K562 (cell line): ENCODE results near the gene GET4. TPM values are rescaled to one million over a fixed set of nuclear protein-coding genes. Genes with fewer than 3 reads are reported as not detected.

Source experiments
- BHLHE40 ChIP-seq: IDR thresholded peaks from 2 replicates; pipeline ENCODE4 v1.6.1; 2011; ENCODE audit warnings: low read length, improper control_type of control experiment
- ELF4 ChIP-seq: fragments of 450-650 bp; formaldehyde crosslinking; IDR thresholded peaks from 2 replicates; pipeline ENCODE4 v1.4.0; 2022; ENCODE audit warnings: missing genetic modification characterization
- GMEB1 ChIP-seq: fragments of 250-450 bp; sonication (Bioruptor Pico); IDR thresholded peaks from 2 replicates; pipeline ENCODE4 v1.4.0; 2020; ENCODE audit warnings: mild to moderate bottlenecking
- ILF3 ChIP-seq: fragments of 450-650 bp; IDR thresholded peaks from 2 replicates; pipeline ENCODE4 v1.6.1; 2018; ENCODE audit warnings: antibody characterized with exemption, mild to moderate bottlenecking, moderate library complexity, borderline replicate concordance
- KDM2B ChIP-seq: fragments of 250-450 bp; sonication (Bioruptor Pico); IDR thresholded peaks from 2 replicates; pipeline ENCODE4 v1.8.0; 2021; ENCODE audit warnings: mild to moderate bottlenecking, moderate library complexity
- MYNN ChIP-seq, 2 experiments: sonication (generic); formaldehyde crosslinking in 1 of 2; IDR thresholded peaks; 2 replicates each; pipeline versions ENCODE4 v1.5.0 to v1.6.1; 2016 to 2020; ENCODE audit warnings: antibody characterized with exemption in 1 of 2, missing genetic modification reagents in 1 of 2
- NCOA1 ChIP-seq: fragments of 450-650 bp; IDR thresholded peaks from 2 replicates; pipeline ENCODE4 v1.6.1; 2016; ENCODE audit warnings: low read depth
- SNIP1 ChIP-seq: fragments of 450-650 bp; IDR thresholded peaks from 2 replicates; pipeline ENCODE4 v1.7.1; 2017; ENCODE audit warnings: low read depth, mild to moderate bottlenecking
- SPI1 ChIP-seq: IDR thresholded peaks from 2 replicates; pipeline ENCODE4 v1.6.1; 2011; ENCODE audit warnings: low read depth, low read length, control low read depth, borderline replicate concordance
- TGIF2 ChIP-seq: sonication (generic); formaldehyde crosslinking; IDR thresholded peaks from 2 replicates; pipeline ENCODE4 v1.8.1; 2022; ENCODE audit warnings: mild to moderate bottlenecking, missing genetic modification reagents, moderate library complexity
- ZNF408 ChIP-seq: fragments of 250-450 bp; sonication (Bioruptor Pico); IDR thresholded peaks from 2 replicates; pipeline ENCODE4 v1.4.0; 2020; ENCODE audit warnings: low read depth, mild to moderate bottlenecking, moderate library complexity
- ZNF507 ChIP-seq: conservative IDR thresholded peaks from 2 replicates; pipeline ENCODE4 v1.6.1; 2017; ENCODE audit warnings: missing genetic modification characterization, missing compliant biosample characterization
- ZNF57 ChIP-seq: fragments of 450-650 bp; formaldehyde crosslinking; IDR thresholded peaks from 2 replicates; pipeline ENCODE4 v1.4.0; 2020; ENCODE audit warnings: mild to moderate bottlenecking, moderate library complexity
- ZNF609 ChIP-seq: sonication (generic); formaldehyde crosslinking; IDR thresholded peaks from 2 replicates; pipeline ENCODE4 v1.8.1; 2023; ENCODE audit warnings: missing genetic modification reagents, mild to moderate bottlenecking, borderline replicate concordance
- ZNF76 ChIP-seq: fragments of 250-450 bp; sonication (Bioruptor Pico); IDR thresholded peaks from 2 replicates; pipeline ENCODE4 v1.4.0; 2020; ENCODE audit warnings: mild to moderate bottlenecking, moderate library complexity, borderline replicate concordance
- polyA plus RNA-seq, 8 experiments: library from polyadenylated mRNA; depleted of rRNA in 4 of 8; stranded (reverse) in 5 of 8; unstranded in 3 of 8; fragments of >200 nt; fragmentation: Nextera tagmentation in 2 of 8; fragmentation: Illumina TruSeq in 1 of 8; extraction: Ambion mirVana in 2 of 8; extraction: Trizol in 1 of 8; gene quantifications; 2 replicates each; pipeline versions ENCODE4 v1.2.1 to v1.2.3, GENCODE V29; 2011 to 2014; ENCODE audit warnings: inconsistent platforms in 1 of 8, missing spikeins in 1 of 8
- total RNA-seq, 7 experiments: library from RNA; depleted of rRNA in 6 of 7; stranded (reverse); fragments of >200 nt in 6 of 7; fragmentation: Illumina TruSeq in 2 of 7; extraction: Trizol in 2 of 7; gene quantifications; 2 replicates each; pipeline versions ENCODE4 v1.2.1 to v1.2.3, GENCODE V29; 2011 to 2021; ENCODE audit warnings: low replicate concordance in 1 of 7
- TF ChIP-seq, protein P1 (sequence below): sonication (generic); formaldehyde crosslinking; IDR thresholded peaks from 2 replicates; pipeline ENCODE4 v1.8.0; 2023; ENCODE audit warnings: mild to moderate bottlenecking, missing genetic modification reagents
- TF ChIP-seq, protein P2 (sequence below): fragments of 450-650 bp; IDR thresholded peaks from 2 replicates; pipeline ENCODE4 v1.6.1; 2017; ENCODE audit warnings: antibody characterized with exemption, mild to moderate bottlenecking

GET4 gene
- total and polyA plus RNA-seq, 9 of the 15 experiments (the other 6 are each of a cell fraction or from before 2014, with no cell fraction given) = 0.99 to 122 (median 40.4) TPM

- TF ChIP-seq, protein P1, sequence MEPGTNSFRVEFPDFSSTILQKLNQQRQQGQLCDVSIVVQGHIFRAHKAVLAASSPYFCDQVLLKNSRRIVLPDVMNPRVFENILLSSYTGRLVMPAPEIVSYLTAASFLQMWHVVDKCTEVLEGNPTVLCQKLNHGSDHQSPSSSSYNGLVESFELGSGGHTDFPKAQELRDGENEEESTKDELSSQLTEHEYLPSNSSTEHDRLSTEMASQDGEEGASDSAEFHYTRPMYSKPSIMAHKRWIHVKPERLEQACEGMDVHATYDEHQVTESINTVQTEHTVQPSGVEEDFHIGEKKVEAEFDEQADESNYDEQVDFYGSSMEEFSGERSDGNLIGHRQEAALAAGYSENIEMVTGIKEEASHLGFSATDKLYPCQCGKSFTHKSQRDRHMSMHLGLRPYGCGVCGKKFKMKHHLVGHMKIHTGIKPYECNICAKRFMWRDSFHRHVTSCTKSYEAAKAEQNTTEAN (CRISPR knock-in tag) = no peak
- TF ChIP-seq ELF4 (no peak), KDM2B (CRISPR knock-in tag) (no peak), GMEB1 (CRISPR knock-in tag) (no peak), ZNF57 (CRISPR knock-in tag) (no peak), ZNF408 (CRISPR knock-in tag) (no peak), ILF3 (no peak), ZNF609 (CRISPR knock-in tag) (no peak), ZNF76 (CRISPR knock-in tag) (no peak), NCOA1 (no peak), TGIF2 (no peak), SNIP1 (no peak), BHLHE40 (peak; percentile 65; the same call in 1 of the 2 replicates), ZNF507 (no peak), MYNN (IDR thresholded peaks at IDR 0.05) (no peak), MYNN (CRISPR knock-in tag; IDR thresholded peaks at IDR 0.05) (no peak), SPI1 (no peak)
- TF ChIP-seq, protein P2, sequence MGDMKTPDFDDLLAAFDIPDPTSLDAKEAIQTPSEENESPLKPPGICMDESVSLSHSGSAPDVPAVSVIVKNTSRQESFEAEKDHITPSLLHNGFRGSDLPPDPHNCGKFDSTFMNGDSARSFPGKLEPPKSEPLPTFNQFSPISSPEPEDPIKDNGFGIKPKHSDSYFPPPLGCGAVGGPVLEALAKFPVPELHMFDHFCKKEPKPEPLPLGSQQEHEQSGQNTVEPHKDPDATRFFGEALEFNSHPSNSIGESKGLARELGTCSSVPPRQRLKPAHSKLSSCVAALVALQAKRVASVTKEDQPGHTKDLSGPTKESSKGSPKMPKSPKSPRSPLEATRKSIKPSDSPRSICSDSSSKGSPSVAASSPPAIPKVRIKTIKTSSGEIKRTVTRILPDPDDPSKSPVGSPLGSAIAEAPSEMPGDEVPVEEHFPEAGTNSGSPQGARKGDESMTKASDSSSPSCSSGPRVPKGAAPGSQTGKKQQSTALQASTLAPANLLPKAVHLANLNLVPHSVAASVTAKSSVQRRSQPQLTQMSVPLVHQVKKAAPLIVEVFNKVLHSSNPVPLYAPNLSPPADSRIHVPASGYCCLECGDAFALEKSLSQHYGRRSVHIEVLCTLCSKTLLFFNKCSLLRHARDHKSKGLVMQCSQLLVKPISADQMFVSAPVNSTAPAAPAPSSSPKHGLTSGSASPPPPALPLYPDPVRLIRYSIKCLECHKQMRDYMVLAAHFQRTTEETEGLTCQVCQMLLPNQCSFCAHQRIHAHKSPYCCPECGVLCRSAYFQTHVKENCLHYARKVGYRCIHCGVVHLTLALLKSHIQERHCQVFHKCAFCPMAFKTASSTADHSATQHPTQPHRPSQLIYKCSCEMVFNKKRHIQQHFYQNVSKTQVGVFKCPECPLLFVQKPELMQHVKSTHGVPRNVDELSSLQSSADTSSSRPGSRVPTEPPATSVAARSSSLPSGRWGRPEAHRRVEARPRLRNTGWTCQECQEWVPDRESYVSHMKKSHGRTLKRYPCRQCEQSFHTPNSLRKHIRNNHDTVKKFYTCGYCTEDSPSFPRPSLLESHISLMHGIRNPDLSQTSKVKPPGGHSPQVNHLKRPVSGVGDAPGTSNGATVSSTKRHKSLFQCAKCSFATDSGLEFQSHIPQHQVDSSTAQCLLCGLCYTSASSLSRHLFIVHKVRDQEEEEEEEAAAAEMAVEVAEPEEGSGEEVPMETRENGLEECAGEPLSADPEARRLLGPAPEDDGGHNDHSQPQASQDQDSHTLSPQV = no peak
Observed at GRCh38 chr7:831596-832166, 44.7 kb upstream of the GET4 start (continued).
